CD1c-positive myeloid dendritic cell (primary cell): Measurements from ENCODE around the gene DAAM1.

Source experiments
- DNase-seq: peaks from one replicate; pipeline ENCODE4 v3.0.0-alpha.2; 2016; ENCODE audit errors: extremely low spot score

Gene DAAM1

GRCh38 chr14:59221568-59221967, 33.1 kb downstream of the DAAM1 start:
- no peak for DNase-seq

GRCh38 chr14:59224341-59224740, 35.9 kb downstream of the DAAM1 start:
- DNase-seq = no peak

GRCh38 chr14:59225281-59225680, 36.8 kb downstream of the DAAM1 start:
- DNase-seq = no peak

GRCh38 chr14:59228421-59228820, 40.0 kb downstream of the DAAM1 start:
- DNase-seq = no peak

- DNase-seq = no peak
Measured at GRCh38 chr14:59229653-59230406, 41.4 kb downstream of the DAAM1 start.

- no peak for DNase-seq
Measured at GRCh38 chr14:59236195-59236594, 47.7 kb downstream of the DAAM1 start.

- DNase-seq = no peak
Measured at GRCh38 chr14:59238216-59238615, 49.7 kb downstream of the DAAM1 start.

- no peak for DNase-seq
Measured at GRCh38 chr14:59239022-59239421, 50.6 kb downstream of the DAAM1 start.

GRCh38 chr14:59240356-59240755, 51.9 kb downstream of the DAAM1 start:
- peak; percentile 20 for DNase-seq

GRCh38 chr14:59241121-59241520, 52.7 kb downstream of the DAAM1 start:
- no peak for DNase-seq

GRCh38 chr14:59243174-59243573, 54.7 kb downstream of the DAAM1 start:
- DNase-seq = no peak

GRCh38 chr14:59244581-59244980, 56.1 kb downstream of the DAAM1 start:
- no peak for DNase-seq

GRCh38 chr14:59245809-59246295, 57.4 kb downstream of the DAAM1 start:
- DNase-seq = no peak

GRCh38 chr14:59246566-59246965, 58.1 kb downstream of the DAAM1 start:
- no peak for DNase-seq

GRCh38 chr14:59247801-59248584, 59.5 kb downstream of the DAAM1 start:
- DNase-seq = no peak

- DNase-seq = no peak
Measured at GRCh38 chr14:59249029-59249428, 60.6 kb downstream of the DAAM1 start.

- DNase-seq = no peak
Measured at GRCh38 chr14:59251811-59252771, 63.6 kb downstream of the DAAM1 start.

- DNase-seq = no peak
Measured at GRCh38 chr14:59252772-59253500, 64.5 kb downstream of the DAAM1 start.

- DNase-seq = no peak
Measured at GRCh38 chr14:59253527-59253926, 65.1 kb downstream of the DAAM1 start.

GRCh38 chr14:59254146-59254910, 65.9 kb downstream of the DAAM1 start:
- no peak for DNase-seq
